ENCODE data around the gene SYT4.
"Not testable (repeated sequence)": the region's sequence is repeated elsewhere in the genome, so short reads cannot be mapped to it uniquely, and the experiment has no call there.

Gene SYT4, protein sequence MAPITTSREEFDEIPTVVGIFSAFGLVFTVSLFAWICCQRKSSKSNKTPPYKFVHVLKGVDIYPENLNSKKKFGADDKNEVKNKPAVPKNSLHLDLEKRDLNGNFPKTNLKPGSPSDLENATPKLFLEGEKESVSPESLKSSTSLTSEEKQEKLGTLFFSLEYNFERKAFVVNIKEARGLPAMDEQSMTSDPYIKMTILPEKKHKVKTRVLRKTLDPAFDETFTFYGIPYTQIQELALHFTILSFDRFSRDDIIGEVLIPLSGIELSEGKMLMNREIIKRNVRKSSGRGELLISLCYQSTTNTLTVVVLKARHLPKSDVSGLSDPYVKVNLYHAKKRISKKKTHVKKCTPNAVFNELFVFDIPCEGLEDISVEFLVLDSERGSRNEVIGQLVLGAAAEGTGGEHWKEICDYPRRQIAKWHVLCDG

GRCh38 chr18:43277164-43277600 lies at the start of gene SYT4:
Gene SYT4, minus strand, starts transcription at chr18:43277490. Its CDS starts 209 bp downstream, at chr18:43277281.
- no peak for DNase-seq (ENCODE audit: low read depth)

DNA sequence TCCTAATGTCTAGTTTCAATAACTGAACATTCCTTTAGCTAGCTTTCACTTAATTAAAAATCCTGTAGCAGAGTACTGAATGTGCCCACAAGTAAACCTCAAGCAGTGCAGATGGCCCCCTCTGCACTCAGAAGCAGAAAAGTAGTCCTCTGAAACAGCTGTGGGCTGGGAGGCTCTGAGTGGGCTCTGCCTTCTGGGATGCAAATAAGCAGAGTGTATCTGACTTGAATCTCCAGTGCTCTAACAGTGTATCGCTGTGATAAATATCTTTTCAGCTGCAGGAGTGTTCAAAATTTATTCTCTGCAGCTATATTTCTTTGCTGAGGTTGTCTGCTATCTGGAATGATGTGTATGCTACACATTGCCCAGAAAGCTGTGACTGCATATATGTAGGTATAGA lies 44.8 kb upstream of the SYT4 start:
- no peak for DNase-seq (ENCODE audit: low read depth)

- no peak for DNase-seq (ENCODE audit: low read depth)
These were observed 37.7 kb upstream of the SYT4 start for GRCh38 chr18:43314941-43315340.

DNA sequence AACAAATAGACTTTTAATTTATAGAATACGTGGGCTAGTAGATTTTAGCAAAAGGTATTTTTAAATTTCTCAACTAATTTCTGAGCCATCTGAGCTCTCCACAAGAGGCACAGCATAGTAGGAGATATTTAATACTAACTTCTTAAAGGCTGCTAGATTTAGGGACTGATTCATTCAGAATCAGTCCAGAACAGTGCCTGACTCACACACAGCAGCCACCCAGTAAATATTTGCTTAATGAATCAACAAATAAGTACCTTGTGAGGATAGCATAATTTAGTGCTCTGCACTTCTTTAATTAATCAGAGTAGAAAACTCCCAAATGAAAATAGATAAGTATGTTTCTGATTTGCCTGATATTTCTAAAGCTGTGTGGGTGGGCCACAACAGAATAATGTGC lies 35.6 kb upstream of the SYT4 start:
- no peak for DNase-seq (ENCODE audit: low read depth)

DNA sequence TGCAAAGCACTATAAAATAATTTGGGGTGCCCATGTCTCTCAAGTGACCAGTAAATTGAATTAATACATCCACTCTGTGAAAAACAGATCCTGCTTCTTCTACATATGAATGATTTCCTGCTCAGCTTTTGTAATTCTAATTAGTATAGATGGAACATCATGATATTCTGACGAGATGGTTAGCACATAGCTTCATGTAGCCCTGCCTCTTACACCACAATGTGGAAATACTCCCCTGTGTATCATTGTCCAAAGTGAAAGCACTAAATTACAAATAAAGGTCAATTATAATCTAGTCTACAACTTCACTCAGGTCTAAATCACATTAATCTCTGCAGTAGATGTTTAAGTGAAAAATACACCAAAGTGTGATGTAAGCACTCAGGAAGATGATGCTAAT lies 32.9 kb upstream of the SYT4 start:
- DNase-seq (ENCODE audit: low read depth): no peak

DNA sequence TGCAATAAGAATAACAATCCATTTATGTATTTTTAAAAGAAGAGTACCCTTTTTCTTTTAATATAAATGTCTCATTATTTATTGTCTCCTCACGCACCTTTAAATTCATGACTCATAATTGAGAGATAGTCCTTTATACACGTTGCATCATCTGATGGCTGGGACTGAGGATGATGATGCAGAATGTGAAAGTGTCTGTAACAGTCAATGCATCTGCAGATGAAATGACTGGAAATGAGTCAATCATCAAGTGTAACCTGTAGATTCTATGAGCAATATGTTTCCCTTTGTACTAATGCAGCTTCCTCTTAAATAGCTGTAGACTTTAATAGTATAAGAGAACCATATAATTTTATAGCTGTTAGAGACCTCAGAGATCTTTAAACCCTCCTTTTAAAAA lies 26.1 kb upstream of the SYT4 start:
- no peak for DNase-seq (ENCODE audit: low read depth)

DNA sequence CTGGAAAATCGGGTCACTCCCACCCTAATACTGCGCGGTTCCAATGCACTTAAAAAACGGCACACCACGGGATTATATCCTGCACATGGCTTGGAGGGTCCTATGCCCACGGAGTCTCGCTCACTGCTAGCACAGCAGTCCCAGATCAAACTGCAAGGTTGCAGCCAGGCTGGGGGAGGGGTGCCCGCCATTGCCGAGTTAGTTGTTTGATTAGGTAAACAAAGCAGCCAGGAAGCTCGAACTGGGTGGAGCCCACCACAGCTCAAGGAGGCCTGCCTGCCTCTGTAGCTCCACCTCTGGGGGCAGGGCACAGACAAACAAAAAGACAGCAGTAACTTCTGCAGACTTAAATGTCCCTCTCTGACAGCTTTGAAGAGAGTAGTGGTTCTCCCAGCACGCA lies 8.9 kb upstream of the SYT4 start:
- not testable (repeated sequence) for DNase-seq (ENCODE audit: low read depth)

DNA sequence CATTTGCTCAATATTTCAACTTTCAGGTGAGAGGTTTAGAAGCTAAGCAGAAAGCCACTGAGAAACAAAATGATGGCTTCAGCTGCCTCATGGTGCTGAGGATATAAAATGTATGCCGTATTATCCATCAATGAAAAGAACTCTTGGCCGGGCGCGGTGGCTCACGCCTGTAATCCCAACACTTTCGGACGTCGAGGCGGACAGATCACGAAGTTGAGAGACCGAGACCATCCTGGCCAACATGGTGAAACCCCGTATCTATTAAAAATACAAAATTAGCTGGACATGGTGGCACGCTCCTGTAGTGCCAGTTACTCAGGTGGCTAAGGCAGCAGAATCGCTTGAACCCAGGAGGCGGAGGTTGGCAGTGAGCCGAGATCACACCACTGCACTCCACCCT lies 6.0 kb upstream of the SYT4 start:
- DNase-seq (ENCODE audit: low read depth): no peak

DNA sequence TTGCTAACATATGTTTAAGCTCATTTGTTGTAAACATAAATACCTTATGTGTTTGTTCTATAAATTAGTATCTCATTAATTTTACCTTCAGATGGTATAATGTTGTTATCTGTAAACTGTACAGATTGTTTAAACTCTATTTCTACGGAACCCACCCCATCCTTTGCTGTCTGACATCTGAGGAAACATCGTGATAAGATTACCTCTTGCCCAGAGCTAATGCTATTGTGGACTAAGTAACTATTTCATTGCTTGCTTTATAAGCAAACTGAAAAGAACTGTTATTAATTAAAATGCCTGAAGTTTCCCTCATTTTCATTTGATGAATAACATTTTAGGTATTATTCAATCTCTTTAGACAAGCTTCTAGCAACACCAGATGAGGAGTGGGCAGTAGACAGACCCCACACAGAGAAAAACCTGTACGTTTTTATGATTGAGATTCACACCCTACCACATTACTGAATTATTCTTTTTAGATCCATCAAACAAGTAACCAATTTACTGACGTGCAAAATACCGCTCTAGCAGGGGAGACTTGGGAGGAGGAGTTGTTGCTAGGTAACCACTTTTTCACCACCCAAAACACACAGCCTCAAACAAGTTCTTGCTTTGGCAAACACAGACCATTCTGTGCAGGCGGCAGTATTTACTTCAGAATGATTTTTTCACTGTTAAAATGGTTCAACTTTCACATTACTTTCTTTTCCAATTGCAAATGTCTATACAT lies 1.9 kb upstream of the SYT4 start:
- no peak for DNase-seq (ENCODE audit: low read depth)

DNA sequence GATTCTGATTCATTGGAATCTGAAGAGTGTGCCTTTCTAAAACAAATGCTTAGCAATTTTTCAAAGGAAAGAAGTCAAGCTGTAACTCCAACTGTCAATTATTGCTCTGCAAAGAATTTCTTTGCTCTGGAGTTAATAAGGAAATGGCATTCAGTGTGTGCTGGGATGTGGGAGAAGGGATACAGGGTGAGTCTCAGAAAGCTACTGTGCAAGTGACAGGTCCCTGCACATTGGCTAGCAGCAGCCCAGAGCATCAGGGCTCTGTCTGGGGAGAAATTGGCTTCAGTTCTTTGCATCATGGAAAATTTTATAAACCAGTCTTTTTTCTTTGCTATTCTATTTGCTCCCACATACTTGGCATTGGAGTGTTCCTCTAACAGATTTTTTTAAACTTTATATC lies 1.1 kb upstream of the SYT4 start:
- no peak for DNase-seq (ENCODE audit: low read depth)

GRCh38 chr18:43276491-43276890 lies 799 bp downstream of the SYT4 start:
- DNase-seq (ENCODE audit: low read depth): no peak

GRCh38 chr18:43275546-43275945 lies 1.7 kb downstream of the SYT4 start:
- DNase-seq (ENCODE audit: low read depth): no peak

- DNase-seq (ENCODE audit: low read depth): no peak
These were observed 2.8 kb downstream of the SYT4 start for GRCh38 chr18:43274526-43274925.

GRCh38 chr18:43271593-43272432 lies 5.5 kb downstream of the SYT4 start:
- no peak for DNase-seq (ENCODE audit: low read depth)

DNA sequence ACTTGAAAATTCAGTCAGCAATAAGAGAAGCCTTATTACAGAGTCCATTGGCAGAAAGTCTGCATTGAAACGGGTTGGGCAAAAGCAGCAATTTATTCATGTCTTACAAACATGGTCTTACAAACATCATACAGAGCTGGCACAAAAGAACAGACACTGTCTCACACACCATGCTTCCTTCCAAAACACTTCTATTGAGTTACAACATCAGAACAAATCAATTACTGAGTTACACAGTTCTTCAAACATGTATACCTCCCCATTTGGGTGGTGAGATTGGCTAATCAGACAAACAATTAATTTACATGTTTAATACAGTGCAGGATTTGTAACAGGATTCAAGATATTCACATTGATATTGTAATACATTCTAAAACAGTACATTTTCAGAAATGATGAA lies 9.5 kb downstream of the SYT4 start:
- DNase-seq (ENCODE audit: low read depth): no peak

DNA sequence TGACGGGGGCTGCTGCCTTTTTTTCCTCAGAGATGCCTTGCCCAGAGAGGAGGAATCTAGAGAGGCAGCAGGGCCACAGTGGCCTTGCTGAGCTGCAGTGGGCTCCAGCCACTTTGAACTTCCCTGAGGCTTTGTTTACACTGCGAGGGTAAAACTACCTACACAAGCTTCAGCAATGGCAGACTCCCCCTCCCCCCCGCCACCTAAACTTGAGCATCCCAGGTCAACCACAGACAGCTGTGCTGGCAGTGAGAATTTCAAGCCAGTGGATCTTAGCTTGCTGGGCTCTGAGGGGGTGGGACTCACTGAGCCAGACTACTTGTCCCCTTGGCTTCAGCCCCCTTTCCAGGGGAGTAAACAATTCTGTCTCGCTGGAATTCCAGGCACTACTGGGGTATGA lies 11.8 kb downstream of the SYT4 start:
- no peak for DNase-seq (ENCODE audit: low read depth)

DNA sequence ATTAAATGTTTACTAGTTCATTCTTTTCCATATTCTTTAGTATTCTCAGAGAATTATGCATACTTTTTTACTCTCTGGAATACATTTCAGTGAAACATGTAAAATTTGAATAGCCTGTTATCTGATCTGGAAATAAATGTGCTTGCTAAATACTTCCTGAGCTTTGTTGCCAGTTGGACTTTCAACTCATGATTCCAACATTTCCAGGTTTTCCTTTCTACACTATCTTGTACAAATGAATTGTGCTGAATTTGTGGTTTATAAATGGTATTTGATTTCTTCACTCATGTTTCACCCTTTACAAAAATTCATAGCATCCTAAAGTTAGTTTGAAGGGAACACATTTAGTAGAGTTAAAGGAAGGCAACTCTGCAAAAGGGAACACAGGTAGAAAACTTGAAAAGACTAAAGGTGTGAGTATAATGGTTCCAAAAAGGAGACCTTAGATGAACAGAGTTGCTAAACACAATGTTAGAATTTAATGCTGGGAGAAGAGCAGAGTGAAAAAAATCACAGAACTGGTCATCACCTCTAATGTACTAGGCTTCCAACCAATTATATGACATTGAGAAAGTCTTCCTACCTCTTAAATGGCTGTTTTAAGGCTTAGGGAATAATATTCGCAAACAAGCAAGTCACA lies 28.6 kb downstream of the SYT4 start:
- no peak for DNase-seq (ENCODE audit: low read depth)

DNA sequence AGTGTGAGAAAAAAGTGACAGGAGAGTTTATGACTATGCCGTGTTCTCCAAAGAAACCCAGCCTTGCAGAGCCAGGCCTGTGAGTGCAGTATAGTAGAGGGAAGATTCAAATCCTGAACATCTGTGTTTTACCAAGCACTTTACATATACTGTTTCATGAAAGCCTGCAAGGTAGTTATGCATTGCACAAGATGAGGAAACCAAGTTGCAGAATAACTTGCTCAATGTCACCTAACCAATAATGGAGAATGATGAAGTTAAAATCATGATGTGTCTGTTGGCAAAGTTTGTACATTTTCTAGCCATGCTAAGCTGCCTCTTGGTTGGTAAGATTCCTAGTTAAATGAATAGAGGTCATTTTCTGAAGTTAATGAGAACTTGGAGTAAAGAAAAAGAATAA lies 29.3 kb downstream of the SYT4 start:
- DNase-seq (ENCODE audit: low read depth): no peak

DNA sequence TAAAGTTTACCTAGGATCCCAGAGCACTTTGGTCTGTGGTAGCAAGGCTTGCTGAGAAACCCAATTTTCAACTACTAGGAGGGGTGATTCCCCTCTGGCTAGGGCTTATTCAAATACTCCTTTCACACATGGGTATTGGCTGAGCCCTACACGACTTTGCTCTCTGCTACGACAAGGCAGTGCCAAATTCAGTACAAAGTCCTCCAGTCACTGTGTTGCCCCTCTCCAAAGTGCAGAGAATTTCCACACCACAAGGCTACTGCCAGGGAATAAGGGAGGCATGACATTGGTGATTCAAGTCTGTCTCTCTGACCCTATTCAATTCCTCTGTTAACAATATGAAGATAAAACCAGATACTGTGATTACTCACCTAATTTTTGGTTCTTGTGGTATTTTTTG lies 38.9 kb downstream of the SYT4 start:
- DNase-seq (ENCODE audit: low read depth): no peak

DNA sequence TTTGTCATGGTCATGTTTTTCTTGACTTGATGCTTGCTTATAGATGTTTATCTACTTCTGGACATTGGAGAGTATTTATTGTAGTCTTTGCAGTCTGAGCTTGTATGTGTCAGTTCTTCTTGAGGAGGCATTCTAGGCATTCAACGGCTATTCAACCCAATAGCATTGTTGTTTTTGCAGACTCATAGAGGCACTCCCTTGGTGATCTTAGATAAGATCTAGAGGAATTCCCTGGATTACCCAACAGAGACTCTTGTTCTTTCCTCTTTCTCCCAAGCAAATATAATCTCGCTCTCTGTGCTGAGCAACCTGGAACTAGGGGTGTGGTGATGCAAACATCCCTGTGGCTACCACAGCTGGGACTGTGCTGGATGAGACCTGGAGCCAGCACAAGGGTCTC lies 40.4 kb downstream of the SYT4 start:
- no peak for DNase-seq (ENCODE audit: low read depth)

GRCh38 chr18:43234889-43235288 lies 42.4 kb downstream of the SYT4 start:
- DNase-seq (ENCODE audit: low read depth): no peak

GRCh38 chr18:43222501-43222900 lies 54.8 kb downstream of the SYT4 start:
- DNase-seq (ENCODE audit: low read depth): no peak
